Progenitor cell of endocrine pancreas (in vitro differentiated cells): ENCODE measurements around the gene IPPK. TPM values are rescaled to one million over a fixed set of nuclear protein-coding genes. Genes with fewer than 3 reads are reported as not detected.

Source experiments
- DNase-seq: peaks from one replicate; pipeline ENCODE4 v3.0.0; 2021; ENCODE audit warnings: low spot score; ENCODE audit not compliant: unreplicated experiment
- H3K27ac Mint-ChIP-seq: 2 replicates; pipeline ENCODE4 v1.8.0; 2021; ENCODE audit warnings: mild to moderate bottlenecking, moderate library complexity, mixed read lengths
- H3K27me3 Mint-ChIP-seq: 2 replicates; pipeline ENCODE4 v1.8.0; 2021; ENCODE audit warnings: mixed read lengths
- H3K36me3 Mint-ChIP-seq: 2 replicates; pipeline ENCODE4 v1.8.0; 2022; ENCODE audit warnings: mixed read lengths; ENCODE audit not compliant: insufficient read depth
- H3K4me1 Mint-ChIP-seq: 2 replicates; pipeline ENCODE4 v1.8.0; 2021; ENCODE audit warnings: low read depth, mixed read lengths
- H3K4me3 Mint-ChIP-seq: 2 replicates; pipeline ENCODE4 v1.8.0; 2021; ENCODE audit warnings: low read depth, mild to moderate bottlenecking, moderate library complexity, mixed read lengths
- H3K9me3 Mint-ChIP-seq: 2 replicates; pipeline ENCODE4 v1.8.0; 2021; ENCODE audit warnings: low read depth, mixed read lengths
- total RNA-seq: library from RNA; stranded (reverse); gene quantifications from 2 replicates; pipeline ENCODE4 v1.2.1, GENCODE V29; 2021
- TF ChIP-seq, protein P1 (sequence below): fragments of 200-600 bp; sonication (generic); IDR thresholded peaks from one replicate; pipeline ENCODE4 v1.5.0; 2021; ENCODE audit warnings: antibody characterized with exemption, mild to moderate bottlenecking; ENCODE audit not compliant: unreplicated experiment

The IPPK gene
- total RNA-seq, 1 donor from 2014 or later: 10.2 TPM

- Mint-ChIP-seq H3K27me3 (no peaks in the 10 kb centered on the region), H3K36me3 (peaks cover 8% of the 10 kb centered on the region), H3K9me3 (no peaks in the 10 kb centered on the region), H3K27ac (no peak overlapping the region), H3K4me1 (no peaks in the 10 kb centered on the region), H3K4me3 (no peak overlapping the region)
- DNase-seq: no peak
- TF ChIP-seq, protein P1, sequence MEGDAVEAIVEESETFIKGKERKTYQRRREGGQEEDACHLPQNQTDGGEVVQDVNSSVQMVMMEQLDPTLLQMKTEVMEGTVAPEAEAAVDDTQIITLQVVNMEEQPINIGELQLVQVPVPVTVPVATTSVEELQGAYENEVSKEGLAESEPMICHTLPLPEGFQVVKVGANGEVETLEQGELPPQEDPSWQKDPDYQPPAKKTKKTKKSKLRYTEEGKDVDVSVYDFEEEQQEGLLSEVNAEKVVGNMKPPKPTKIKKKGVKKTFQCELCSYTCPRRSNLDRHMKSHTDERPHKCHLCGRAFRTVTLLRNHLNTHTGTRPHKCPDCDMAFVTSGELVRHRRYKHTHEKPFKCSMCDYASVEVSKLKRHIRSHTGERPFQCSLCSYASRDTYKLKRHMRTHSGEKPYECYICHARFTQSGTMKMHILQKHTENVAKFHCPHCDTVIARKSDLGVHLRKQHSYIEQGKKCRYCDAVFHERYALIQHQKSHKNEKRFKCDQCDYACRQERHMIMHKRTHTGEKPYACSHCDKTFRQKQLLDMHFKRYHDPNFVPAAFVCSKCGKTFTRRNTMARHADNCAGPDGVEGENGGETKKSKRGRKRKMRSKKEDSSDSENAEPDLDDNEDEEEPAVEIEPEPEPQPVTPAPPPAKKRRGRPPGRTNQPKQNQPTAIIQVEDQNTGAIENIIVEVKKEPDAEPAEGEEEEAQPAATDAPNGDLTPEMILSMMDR: no peak
These were observed 15.2 kb downstream of the IPPK start for GRCh38 chr9:92654481-92655301.

- TF ChIP-seq, protein P1: no peak
- DNase-seq: no peak
- H3K4me1 Mint-ChIP-seq: no peaks in the 10 kb centered on the region
- peaks cover 14% of the 10 kb centered on the region for H3K36me3 Mint-ChIP-seq
- H3K9me3 Mint-ChIP-seq: no peaks in the 10 kb centered on the region
- peak overlapping the region; percentile 49 for H3K27ac Mint-ChIP-seq
- no peak overlapping the region for H3K4me3 Mint-ChIP-seq
- no peaks in the 10 kb centered on the region for H3K27me3 Mint-ChIP-seq
These were observed 17.5 kb downstream of the IPPK start for GRCh38 chr9:92652461-92652860.

DNA sequence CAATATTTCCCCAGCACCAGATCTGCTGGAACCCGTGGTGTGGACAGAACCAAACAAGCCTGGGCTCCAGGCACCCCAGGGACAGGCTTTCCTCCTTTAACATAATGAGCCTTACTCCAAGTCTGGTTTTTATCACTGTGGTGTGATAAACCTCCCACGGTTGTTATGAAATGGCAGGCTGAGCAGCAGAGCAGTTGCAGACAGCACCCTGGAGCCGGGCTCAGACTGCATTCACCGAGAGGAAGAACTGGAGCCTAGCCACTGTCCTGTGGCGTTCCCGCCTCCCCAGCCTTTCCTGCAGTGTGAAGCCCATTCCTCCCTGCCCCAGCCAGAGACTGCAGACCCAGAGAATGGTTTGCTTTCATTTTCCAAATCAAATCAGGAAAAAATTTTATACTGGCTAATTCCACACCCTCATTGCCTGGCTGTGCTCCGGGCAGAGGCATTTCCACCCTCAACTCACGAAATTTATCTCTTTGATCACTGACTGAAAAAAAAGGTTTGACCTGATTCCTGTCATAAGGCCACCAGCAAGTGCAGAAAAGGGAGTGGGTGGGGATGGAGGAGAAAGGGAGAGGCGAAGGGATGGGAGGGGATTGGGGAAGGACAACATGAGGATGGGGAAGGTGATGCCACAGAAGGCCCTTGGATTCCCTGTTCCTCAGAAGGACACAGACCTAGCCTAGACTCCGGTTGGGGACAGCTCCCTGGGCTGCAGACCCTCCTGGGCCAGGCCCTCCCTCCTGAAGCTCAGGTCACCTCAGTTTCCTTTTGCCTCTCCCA, 18.9 kb downstream of the IPPK start:
- Mint-ChIP-seq H3K27ac (no peak overlapping the region), H3K36me3 (peaks cover 25% of the 10 kb centered on the region), H3K4me1 (no peaks in the 10 kb centered on the region), H3K4me3 (no peak overlapping the region), H3K27me3 (no peaks in the 10 kb centered on the region), H3K9me3 (no peaks in the 10 kb centered on the region)
- TF ChIP-seq, protein P1: no peak
- DNase-seq: no peak

- Mint-ChIP-seq H3K4me3 (no peak overlapping the region), H3K9me3 (no peaks in the 10 kb centered on the region), H3K4me1 (no peaks in the 10 kb centered on the region), H3K36me3 (peaks cover 29% of the 10 kb centered on the region), H3K27ac (no peak overlapping the region), H3K27me3 (no peaks in the 10 kb centered on the region)
- TF ChIP-seq, protein P1: no peak
- no peak for DNase-seq
These were observed 19.6 kb downstream of the IPPK start for GRCh38 chr9:92650296-92650695.

DNA sequence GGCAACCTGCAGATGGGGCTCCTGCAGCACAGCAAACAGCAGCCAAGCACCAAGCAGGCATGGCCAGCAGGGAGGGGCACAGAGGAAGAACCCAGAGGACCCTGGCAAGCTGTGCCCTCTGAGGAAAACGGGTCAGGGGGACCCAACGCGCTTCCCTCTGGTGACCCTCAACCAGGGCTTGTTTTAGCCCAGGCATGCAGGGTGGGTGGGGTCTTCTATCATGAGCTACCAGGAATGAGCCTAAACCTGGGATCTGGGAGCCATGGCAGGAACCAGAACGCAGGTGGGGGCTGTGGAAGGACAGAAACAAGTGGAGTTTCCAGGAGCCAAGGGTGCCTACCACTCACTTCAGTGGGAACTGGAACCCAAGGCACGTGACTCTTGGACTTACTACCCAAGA, 20.9 kb downstream of the IPPK start:
- no peaks in the 10 kb centered on the region for H3K9me3 Mint-ChIP-seq
- H3K27ac Mint-ChIP-seq: no peak overlapping the region
- DNase-seq: no peak
- TF ChIP-seq, protein P1: no peak
- peaks cover 34% of the 10 kb centered on the region for H3K36me3 Mint-ChIP-seq
- H3K27me3 Mint-ChIP-seq: no peaks in the 10 kb centered on the region
- H3K4me3 Mint-ChIP-seq: no peak overlapping the region
- H3K4me1 Mint-ChIP-seq: no peaks in the 10 kb centered on the region
